Activated T-cell treated with anti-CD3 and anti-CD28 coated beads for 1 hour (primary cell): ENCODE measurements around the gene TMEM176A.

Source experiments
- DNase-seq: peaks from one replicate; pipeline ENCODE4 v3.0.0-alpha.2; 2020; ENCODE audit warnings: low read depth

The TMEM176A gene

DNA sequence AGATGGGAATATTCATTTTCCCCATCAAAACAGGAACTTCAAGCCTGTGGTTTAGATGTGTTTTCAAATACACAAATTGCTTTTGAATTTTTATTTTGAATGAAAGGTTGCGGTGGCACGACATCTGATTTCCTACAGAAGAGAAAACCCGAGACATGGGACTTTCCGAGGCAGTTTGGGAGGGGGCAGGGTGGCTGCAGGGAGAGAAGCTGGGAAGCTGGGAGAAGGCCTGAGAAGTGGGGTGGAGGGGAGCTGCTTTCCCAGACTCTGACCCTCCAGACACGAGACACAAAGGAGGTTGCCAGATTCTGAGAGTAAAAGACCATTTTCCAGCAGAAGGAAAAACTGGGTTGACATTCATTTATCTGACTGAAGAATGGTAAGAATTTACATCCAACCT, 19.6 kb downstream of the TMEM176A start:
- DNase-seq, result no peak

- DNase-seq, result no peak
These were observed 20.1 kb downstream of the TMEM176A start for GRCh38 chr7:150820578-150821198.

GRCh38 chr7:150823043-150823442, 22.5 kb downstream of the TMEM176A start:
- no peak for DNase-seq

DNA sequence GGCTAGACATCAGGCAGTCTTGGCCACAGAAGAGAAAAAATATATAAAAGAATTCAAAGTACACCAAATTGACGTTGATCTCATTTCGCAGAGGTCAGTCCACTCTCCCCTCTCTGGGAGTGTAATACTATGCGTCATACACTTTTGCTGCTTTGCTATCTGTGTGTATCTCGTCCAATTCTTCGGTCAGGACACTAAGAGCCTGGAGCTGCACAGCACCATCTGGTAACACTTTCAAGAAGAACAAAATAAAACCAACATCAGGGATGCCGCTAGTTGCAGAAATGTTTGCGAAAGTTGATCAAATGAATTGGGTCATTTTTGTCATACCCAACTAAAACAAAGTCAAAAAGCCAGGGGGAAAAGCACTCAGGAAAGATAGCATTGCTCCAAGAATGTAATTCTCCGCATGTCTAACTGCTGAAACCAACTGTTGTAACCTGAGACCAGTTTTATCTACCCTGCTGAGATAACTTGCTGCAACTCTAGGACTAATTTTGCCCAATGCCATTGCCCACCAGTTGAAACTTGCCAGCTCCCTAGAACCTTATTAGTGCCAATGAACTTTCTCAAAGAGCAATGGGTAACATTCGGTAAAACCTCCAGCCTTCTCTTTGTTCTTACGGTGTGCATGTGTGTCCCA, 23.0 kb downstream of the TMEM176A start:
- DNase-seq, result no peak

DNA sequence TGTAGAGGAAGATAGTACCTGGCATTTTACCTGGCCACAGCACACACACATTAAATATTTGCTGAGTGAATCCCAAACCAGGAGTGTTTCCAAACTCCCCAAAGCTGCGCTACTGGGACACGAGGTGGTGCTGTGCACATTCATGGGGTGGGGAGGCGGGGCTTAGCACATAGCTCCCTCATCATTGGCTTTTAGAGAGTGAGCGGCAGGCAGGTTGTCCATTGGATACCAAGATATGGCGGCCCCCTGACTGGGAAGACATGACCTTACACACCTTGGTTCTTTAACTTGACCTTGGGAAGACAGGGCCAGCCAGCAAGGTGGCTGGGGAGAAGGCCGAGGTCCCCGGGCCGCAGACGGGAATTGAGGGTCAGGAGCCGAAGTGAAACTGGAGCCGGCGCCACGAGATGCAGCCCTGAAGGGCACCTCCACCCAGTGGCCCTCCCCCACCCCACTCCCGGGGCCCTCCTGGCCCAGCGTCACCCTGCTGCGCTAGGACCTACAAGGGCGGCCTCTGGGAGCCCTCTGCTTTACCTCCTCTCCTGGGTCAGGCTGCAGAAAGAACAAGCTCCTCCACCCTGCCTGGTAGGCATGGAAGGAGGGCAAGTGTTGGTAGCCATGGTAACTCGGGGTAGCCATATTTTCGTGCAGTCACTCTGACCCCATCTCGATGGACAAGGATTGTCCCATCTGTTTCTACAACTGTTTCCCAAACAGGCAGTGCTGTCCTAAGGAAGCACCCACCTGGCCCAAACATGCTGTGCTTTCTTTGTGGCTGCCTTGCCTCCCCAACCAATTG, 24.0 kb downstream of the TMEM176A start:
- DNase-seq, result no peak

GRCh38 chr7:150826061-150826849, 25.7 kb downstream of the TMEM176A start:
- DNase-seq, result no peak

DNA sequence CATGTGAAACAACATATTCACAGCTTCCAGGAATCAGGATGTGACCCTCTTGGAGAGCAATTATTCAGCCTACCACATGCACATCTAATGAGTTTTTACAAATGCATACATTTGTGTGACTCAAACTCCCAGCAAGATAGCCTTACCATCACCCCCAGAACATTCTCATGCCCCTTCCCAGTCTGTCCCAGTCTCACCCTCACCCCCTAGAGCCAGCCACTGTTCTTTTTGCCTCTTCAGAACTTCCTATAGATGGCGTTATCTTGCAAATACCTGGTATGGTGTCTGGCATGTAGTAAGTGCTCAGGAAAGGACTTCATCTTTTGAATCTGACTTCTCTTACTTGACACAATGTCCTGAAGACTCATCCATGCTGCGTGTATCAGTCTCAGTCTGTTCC, 27.8 kb downstream of the TMEM176A start:
- no peak for DNase-seq

- DNase-seq, result no peak
These were observed 28.9 kb downstream of the TMEM176A start for GRCh38 chr7:150829426-150829825.

GRCh38 chr7:150830937-150831336, 30.4 kb downstream of the TMEM176A start:
- DNase-seq, result no peak

DNA sequence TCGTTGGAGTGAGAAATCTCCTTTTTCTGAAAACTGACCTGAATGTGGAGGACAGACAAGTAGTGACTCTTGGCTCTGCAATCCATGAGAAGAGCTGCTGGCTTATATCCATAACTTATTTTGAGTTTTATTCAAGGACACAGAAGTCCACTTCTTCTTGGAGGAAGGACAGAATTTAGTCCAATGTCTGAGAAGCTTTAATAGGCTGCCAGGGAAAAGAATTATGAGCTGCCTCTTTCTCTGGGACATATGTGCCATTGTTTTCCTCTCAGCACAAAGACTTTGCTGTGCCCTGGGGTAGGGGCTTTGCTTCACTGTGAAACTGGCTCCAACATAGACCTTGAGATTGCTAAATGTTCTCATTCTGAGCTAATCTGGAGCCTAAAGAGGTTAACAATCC, 31.3 kb downstream of the TMEM176A start:
- no peak for DNase-seq

DNA sequence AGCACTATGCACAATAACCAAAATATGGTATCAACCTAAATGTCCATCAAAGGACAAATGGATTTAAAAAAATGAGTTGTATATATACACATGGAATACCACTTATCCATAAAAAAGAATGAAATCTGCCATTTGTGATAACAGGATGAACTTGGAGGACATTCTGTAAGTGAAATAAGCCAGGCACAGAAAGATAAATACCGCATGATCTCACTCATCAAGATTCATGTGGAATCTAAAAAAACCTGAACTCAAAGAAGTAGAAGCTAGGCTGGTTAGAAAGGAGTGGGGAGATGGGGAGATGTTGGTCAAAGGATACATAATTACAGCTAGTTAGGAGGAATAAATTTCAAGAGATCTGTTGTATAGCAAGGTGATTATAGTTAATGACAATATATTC, 34.5 kb downstream of the TMEM176A start:
- no peak for DNase-seq

DNA sequence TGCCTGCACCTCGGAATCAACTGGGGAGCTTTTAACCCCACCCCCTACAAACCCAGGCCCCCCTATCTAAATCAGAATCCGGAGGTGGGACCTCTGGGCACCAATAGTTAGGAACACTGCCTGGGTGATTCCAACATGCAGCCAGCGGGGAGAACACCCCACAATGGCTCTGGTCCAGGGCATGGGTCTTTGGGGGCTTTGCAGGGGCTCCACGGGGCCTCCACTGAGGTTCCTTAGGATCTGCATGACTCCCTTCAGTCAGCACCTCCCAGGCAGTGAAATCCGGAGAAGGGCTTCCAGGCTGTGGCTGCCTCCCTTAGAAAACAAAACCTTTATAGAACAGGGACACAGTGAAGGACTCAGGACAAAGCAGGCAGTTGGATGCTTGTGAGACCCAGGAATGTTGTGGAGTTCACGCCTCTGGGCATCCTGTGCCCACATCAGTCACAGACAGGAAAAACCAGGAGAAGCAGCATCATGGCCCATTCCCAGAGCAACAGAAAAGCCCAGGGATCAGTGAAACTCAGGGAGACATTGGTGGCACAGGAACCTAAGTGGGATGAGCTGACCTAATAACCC, 35.2 kb downstream of the TMEM176A start:
- no peak for DNase-seq

DNA sequence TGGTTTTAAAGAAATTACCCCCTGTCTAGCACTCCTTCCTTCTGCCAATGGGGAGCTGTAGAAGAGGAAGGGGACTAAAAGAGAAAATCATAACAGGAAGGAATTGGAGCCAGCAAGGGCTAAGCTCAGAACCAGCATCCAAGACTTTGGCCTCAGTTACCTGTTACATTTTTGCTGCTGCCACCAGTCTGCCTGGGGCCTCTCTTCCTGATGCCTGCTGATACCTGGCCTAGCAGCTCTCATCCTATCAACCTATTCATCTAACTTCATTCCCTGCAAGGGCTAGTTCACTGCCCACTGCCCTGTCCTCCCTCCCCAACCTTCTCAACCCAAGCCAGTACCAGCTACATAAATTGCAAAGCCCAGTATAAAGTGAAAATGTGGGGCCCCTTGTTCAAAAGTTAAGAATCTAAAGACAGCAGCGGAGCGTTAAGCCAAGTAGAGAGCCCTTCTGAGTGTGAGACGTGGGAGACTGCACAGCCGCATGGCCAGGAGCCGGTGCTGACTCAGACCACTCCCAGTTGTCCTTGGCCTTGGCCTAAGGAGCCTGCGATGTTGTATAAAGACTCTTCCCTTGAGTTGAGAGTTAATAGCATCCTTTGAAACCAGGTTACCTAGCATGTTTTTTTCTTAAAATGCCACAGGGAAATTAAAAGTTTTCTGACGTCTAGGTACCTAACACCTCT, 38.5 kb downstream of the TMEM176A start:
- no peak for DNase-seq

DNA sequence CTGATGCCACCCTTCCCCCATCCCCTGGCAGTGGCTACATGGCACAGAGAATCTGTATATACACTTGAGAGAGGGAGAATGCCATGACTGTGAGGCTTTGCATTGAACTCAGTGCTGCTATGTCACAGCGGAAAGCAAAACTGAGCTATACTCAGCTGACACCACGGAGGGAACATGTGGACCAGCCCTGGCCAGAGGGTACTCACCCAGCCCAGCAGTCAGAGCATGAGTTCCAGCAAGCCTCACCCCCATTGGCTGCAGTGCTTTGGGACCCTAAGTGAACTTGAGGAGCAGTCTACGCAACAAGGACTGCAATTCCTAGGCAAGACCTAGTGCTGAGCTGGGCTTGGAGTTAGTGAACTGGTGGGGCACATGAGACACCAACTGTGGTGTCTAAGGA, 41.4 kb downstream of the TMEM176A start:
- DNase-seq, result no peak

DNA sequence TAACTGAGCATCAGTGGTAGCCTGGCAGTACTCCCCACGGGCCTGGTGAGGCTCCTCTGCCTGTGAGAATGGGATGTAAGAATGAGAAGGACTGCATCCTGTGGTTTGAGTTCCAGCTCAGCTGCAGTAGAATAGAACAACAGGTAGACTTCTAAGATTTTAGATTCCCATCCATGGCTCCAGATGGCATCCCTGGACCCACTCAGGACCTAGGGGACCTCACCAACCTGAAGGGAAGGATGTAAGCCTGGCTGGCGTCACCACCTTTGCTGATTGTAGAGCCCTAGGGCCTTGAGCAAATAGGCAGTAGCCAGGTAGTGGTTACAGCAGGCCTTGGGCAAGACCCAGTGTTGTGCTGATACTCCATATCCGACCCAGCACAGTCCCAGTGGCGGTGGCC, 42.1 kb downstream of the TMEM176A start:
- DNase-seq, result no peak

- no peak for DNase-seq
These were observed 44.9 kb downstream of the TMEM176A start for GRCh38 chr7:150845421-150845861.

DNA sequence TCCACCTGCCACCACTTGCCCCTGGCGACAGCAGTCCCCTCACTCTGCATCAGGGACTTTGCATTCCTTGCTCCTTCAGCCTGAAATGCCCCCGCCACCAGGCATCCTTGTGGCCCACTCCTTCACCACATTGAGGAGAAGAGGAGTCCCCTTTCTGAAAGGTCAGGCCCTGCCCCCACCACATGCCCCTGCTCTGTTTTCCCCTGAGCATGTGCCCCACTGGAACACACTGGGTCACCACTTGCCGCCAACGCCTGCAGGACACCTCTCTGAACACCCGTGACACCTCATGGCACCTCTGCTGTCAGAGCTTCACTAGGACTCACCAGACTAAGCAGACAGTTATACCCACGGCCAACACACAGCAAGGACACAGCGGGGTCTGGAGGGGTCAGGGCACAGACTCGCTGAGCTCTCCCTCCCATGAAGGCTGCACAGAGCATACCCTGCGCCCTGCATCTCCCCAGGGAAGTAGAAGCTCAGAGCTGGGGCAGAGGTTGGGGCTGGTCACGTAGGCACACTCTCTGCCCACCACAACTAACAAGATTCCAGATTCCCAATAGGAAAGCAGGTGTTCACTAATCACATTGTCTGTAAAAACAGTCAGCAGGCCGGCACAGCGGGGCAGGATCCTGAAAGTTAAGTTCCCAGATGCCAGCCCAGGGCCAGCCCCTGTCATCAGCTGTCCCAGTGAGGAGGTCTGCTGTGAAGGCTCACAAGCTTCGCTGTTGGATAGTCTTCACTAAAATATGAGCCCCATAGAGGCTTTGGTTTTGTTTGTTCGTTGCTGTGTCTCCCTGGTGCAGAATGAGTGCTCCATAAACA, 45.9 kb downstream of the TMEM176A start:
- no peak for DNase-seq

- no peak for DNase-seq
These were observed 47.0 kb downstream of the TMEM176A start for GRCh38 chr7:150847536-150847935.

GRCh38 chr7:150848111-150848510, 47.5 kb downstream of the TMEM176A start:
- no peak for DNase-seq

GRCh38 chr7:150848561-150849115, 48.1 kb downstream of the TMEM176A start:
- DNase-seq, result no peak
